ENCODE data around the gene VRK2. TPM values are rescaled to one million over a fixed set of nuclear protein-coding genes. Genes with fewer than 3 reads are reported as not detected.

VRK2 gene
- total and polyA plus RNA-seq, 10 of the 15 experiments (the other 5 are each of a cell fraction or from before 2014, with no cell fraction given) = 26.5 to 78.0 (median 57.3) TPM

DNA sequence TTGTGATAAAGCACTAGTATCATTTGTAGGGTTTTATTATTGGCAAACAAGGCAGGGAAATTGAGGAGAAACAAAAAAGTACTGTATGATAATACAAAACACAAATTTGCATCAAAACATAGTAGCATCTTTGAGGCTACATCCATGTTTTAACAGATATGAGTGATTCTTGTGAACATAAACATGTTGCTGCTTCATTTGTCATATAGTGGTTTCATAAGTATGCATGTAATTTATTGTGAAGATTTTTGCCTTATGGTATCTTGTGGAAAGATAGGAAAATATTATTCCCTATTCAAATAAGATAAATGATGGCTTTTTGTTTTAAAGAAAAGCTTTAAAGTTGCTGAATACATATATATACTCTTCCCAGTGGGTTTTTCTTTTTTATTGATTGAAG, 60.3 kb downstream of the VRK2 start:
- H3K9ac ChIP-seq (ENCODE audit: control insufficient read depth, insufficient read depth, low read length) = no peak overlapping the region
- peaks cover 4 to 7% of the 10 kb centered on the region in 2 experiments; a peak in 2 of 4 replicates for H3K36me3 ChIP-seq (ENCODE audit: control insufficient read depth in 2 of 2, insufficient read depth in 2 of 2, low read length in 1 of 2)
- H3K79me2 ChIP-seq (ENCODE audit: control insufficient read depth, insufficient read depth, low read length) = no peaks in the 10 kb centered on the region; the same call in 1 of the 2 replicates
- CTCF ChIA-PET = no interaction called here
- FAIRE-seq (no peak), DNase-seq (ENCODE audit: low read depth, low spot score) (no peak), ATAC-seq (no peak)
- POLR2A ChIA-PET = no interaction called here
- H3K4me2 ChIP-seq (ENCODE audit: control insufficient read depth, insufficient read depth) = no peak overlapping the region
- intact Hi-C loops (cut with micrococcal nuclease; ENCODE audit: unreplicated experiment) = no loop called here
- no peak overlapping the region for H2AFZ ChIP-seq (ENCODE audit: control insufficient read depth, low read depth, low read length)
- no peak overlapping the region for H3K4me3 ChIP-seq
- no peaks in the 10 kb centered on the region for H3K4me1 ChIP-seq (ENCODE audit: control insufficient read depth, insufficient read depth, low read length)
- no peak overlapping the region for H3K27ac ChIP-seq (ENCODE audit: control insufficient read depth, insufficient read depth)
- BruUV-seq (replicated peaks) = no TSS peak
- in situ Hi-C loops (cut with MboI) = no loop called here
- RAD21 ChIA-PET (ENCODE audit: unreplicated experiment) = no interaction called here
- no peaks in the 10 kb centered on the region for H3K27me3 ChIP-seq (replicated peaks in 1 of 2; ENCODE audit: control insufficient read depth in 2 of 2, insufficient read depth in 2 of 2, low read length in 1 of 2)
- no peaks in the 10 kb centered on the region for H4K20me1 ChIP-seq (ENCODE audit: control insufficient read depth, insufficient read depth)
- H3K9me3 ChIP-seq (replicated peaks; ENCODE audit: control insufficient read depth, insufficient read depth, low read length) = no peaks in the 10 kb centered on the region; the same call in 1 of the 3 replicates
- SMC1A ChIA-PET (ENCODE audit: uncharacterized antibody, unreplicated experiment) = interaction anchor here (0.7 to 1.6 kb wide), 3 partner anchors 61 to 201 kb away, joined by 3 to 4 read pairs (median 3); no protein-coding TSS in a partner anchor
- TF ChIP-seq, protein P1, sequence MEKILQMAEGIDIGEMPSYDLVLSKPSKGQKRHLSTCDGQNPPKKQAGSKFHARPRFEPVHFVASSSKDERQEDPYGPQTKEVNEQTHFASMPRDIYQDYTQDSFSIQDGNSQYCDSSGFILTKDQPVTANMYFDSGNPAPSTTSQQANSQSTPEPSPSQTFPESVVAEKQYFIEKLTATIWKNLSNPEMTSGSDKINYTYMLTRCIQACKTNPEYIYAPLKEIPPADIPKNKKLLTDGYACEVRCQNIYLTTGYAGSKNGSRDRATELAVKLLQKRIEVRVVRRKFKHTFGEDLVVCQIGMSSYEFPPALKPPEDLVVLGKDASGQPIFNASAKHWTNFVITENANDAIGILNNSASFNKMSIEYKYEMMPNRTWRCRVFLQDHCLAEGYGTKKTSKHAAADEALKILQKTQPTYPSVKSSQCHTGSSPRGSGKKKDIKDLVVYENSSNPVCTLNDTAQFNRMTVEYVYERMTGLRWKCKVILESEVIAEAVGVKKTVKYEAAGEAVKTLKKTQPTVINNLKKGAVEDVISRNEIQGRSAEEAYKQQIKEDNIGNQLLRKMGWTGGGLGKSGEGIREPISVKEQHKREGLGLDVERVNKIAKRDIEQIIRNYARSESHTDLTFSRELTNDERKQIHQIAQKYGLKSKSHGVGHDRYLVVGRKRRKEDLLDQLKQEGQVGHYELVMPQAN (conservative IDR thresholded peaks at IDR 0.05) = no peak
- TF ChIP-seq ZZZ3 (IDR thresholded peaks at IDR 0.05; ENCODE audit: control insufficient read depth, insufficient read length, low read depth) = no peak
- TF ChIP-seq, protein P2, sequence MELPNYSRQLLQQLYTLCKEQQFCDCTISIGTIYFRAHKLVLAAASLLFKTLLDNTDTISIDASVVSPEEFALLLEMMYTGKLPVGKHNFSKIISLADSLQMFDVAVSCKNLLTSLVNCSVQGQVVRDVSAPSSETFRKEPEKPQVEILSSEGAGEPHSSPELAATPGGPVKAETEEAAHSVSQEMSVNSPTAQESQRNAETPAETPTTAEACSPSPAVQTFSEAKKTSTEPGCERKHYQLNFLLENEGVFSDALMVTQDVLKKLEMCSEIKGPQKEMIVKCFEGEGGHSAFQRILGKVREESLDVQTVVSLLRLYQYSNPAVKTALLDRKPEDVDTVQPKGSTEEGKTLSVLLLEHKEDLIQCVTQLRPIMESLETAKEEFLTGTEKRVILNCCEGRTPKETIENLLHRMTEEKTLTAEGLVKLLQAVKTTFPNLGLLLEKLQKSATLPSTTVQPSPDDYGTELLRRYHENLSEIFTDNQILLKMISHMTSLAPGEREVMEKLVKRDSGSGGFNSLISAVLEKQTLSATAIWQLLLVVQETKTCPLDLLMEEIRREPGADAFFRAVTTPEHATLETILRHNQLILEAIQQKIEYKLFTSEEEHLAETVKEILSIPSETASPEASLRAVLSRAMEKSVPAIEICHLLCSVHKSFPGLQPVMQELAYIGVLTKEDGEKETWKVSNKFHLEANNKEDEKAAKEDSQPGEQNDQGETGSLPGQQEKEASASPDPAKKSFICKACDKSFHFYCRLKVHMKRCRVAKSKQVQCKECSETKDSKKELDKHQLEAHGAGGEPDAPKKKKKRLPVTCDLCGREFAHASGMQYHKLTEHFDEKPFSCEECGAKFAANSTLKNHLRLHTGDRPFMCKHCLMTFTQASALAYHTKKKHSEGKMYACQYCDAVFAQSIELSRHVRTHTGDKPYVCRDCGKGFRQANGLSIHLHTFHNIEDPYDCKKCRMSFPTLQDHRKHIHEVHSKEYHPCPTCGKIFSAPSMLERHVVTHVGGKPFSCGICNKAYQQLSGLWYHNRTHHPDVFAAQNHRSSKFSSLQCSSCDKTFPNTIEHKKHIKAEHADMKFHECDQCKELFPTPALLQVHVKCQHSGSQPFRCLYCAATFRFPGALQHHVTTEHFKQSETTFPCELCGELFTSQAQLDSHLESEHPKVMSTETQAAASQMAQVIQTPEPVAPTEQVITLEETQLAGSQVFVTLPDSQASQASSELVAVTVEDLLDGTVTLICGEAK (IDR thresholded peaks at IDR 0.05; ENCODE audit: borderline replicate concordance) = no peak
- TF ChIP-seq, protein P3, sequence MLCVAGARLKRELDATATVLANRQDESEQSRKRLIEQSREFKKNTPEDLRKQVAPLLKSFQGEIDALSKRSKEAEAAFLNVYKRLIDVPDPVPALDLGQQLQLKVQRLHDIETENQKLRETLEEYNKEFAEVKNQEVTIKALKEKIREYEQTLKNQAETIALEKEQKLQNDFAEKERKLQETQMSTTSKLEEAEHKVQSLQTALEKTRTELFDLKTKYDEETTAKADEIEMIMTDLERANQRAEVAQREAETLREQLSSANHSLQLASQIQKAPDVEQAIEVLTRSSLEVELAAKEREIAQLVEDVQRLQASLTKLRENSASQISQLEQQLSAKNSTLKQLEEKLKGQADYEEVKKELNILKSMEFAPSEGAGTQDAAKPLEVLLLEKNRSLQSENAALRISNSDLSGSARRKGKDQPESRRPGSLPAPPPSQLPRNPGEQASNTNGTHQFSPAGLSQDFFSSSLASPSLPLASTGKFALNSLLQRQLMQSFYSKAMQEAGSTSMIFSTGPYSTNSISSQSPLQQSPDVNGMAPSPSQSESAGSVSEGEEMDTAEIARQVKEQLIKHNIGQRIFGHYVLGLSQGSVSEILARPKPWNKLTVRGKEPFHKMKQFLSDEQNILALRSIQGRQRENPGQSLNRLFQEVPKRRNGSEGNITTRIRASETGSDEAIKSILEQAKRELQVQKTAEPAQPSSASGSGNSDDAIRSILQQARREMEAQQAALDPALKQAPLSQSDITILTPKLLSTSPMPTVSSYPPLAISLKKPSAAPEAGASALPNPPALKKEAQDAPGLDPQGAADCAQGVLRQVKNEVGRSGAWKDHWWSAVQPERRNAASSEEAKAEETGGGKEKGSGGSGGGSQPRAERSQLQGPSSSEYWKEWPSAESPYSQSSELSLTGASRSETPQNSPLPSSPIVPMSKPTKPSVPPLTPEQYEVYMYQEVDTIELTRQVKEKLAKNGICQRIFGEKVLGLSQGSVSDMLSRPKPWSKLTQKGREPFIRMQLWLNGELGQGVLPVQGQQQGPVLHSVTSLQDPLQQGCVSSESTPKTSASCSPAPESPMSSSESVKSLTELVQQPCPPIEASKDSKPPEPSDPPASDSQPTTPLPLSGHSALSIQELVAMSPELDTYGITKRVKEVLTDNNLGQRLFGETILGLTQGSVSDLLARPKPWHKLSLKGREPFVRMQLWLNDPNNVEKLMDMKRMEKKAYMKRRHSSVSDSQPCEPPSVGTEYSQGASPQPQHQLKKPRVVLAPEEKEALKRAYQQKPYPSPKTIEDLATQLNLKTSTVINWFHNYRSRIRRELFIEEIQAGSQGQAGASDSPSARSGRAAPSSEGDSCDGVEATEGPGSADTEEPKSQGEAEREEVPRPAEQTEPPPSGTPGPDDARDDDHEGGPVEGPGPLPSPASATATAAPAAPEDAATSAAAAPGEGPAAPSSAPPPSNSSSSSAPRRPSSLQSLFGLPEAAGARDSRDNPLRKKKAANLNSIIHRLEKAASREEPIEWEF (IDR thresholded peaks at IDR 0.05; ENCODE audit: insufficient replicate concordance, low read depth, low read length) = no peak
- no peak for TF ChIP-seq CEBPB (IDR thresholded peaks at IDR 0.05; ENCODE audit: borderline replicate concordance in 1 of 2, low read depth in 2 of 2, low read length in 2 of 2)
- TF ChIP-seq POLR2AphosphoS5 (IDR thresholded peaks at IDR 0.05; ENCODE audit: low read length) = no peak
- no peak for TF ChIP-seq ETV6 (conservative IDR thresholded peaks at IDR 0.05 in 1 of 2, IDR thresholded peaks at IDR 0.05 in 1 of 2; ENCODE audit: borderline replicate concordance in 1 of 2, low read depth in 1 of 2)
- no peak for TF ChIP-seq SPI1 (IDR thresholded peaks at IDR 0.05; ENCODE audit: borderline replicate concordance, insufficient read depth, low read depth, low read length)
- TF ChIP-seq SREBF2 (IDR thresholded peaks at IDR 0.05; ENCODE audit: low read length) = no peak
- no peak for TF ChIP-seq NFYA (IDR thresholded peaks at IDR 0.05; ENCODE audit: borderline replicate concordance, low read depth, low read length)
- TF ChIP-seq RELA (IDR thresholded peaks at IDR 0.05; ENCODE audit: borderline replicate concordance, partially characterized antibody) = no peak
